ENCODE data around the gene DNAJB12.

DNA sequence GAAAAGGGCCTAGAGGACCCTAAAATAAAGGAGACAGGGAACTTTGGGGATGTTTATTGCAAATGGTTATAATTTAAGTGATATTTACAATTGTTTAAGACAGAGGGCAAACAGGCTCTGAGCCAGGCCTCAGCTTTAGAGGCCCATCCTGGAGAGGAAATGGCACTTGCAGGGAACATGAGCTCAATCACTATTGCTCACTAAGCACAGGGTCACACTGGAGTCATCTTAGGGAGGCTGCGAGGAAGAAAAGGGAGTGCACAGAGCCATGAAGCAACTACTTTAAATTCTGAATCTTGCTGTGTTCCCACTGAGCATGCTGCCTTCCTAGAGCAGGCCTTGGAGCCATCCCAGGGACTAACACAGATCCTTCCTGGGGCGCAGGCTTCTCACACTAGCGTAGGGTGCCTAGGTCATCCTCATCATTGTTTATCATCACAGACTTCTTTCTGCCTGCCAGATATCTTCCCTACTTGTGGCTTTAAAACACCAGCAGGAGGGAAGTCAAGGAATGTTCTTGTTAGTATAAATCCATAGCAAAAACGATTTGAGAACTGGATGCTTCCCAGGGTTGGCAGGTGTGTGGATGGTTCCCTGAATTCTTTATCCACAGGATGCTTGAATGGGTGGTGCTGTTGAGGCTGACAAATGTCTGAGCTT is 12.7 kb upstream of the DNAJB12 start:
- TF ChIP-seq, protein P1, sequence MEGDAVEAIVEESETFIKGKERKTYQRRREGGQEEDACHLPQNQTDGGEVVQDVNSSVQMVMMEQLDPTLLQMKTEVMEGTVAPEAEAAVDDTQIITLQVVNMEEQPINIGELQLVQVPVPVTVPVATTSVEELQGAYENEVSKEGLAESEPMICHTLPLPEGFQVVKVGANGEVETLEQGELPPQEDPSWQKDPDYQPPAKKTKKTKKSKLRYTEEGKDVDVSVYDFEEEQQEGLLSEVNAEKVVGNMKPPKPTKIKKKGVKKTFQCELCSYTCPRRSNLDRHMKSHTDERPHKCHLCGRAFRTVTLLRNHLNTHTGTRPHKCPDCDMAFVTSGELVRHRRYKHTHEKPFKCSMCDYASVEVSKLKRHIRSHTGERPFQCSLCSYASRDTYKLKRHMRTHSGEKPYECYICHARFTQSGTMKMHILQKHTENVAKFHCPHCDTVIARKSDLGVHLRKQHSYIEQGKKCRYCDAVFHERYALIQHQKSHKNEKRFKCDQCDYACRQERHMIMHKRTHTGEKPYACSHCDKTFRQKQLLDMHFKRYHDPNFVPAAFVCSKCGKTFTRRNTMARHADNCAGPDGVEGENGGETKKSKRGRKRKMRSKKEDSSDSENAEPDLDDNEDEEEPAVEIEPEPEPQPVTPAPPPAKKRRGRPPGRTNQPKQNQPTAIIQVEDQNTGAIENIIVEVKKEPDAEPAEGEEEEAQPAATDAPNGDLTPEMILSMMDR (IDR thresholded peaks at IDR 0.05 in 2 of 3, conservative IDR thresholded peaks at IDR 0.05 in 1 of 3; ENCODE audit: borderline replicate concordance in 1 of 3, insufficient read depth in 1 of 3, low read depth in 2 of 3, low read length in 2 of 3): no peak
- no peak for TF ChIP-seq ZNF274 (IDR thresholded peaks at IDR 0.05; ENCODE audit: low read depth, low read length)
- no peak for TF ChIP-seq POLR2A (IDR thresholded peaks at IDR 0.05; ENCODE audit: borderline replicate concordance, extremely low read depth, insufficient read depth, insufficient read length)
- no peak for TF ChIP-seq CEBPB (IDR thresholded peaks at IDR 0.05; ENCODE audit: low read depth)
- no peak for TF ChIP-seq EZH2phosphoT487 (IDR thresholded peaks at IDR 0.05; ENCODE audit: borderline replicate concordance)
- TF ChIP-seq ATF3 (IDR thresholded peaks at IDR 0.05): no peak
- TF ChIP-seq EZH2 (IDR thresholded peaks at IDR 0.05): no peak

Data from HCT116 (cell line).